Prostate gland (tissue), 2 donors: ENCODE results near the gene ATRN.

ENCODE experiments used
- POLR2A ChIP-seq: fragments of 450-650 bp; IDR thresholded peaks from one replicate; pipeline ENCODE4 v1.6.1; 2016; ENCODE audit warnings: antibody characterized with exemption, mild to moderate bottlenecking
- TF ChIP-seq, protein P1 (sequence below), 4 experiments: fragments of 200-600 bp in 2 of 4; fragments of 450-650 bp in 2 of 4; sonication (generic) in 2 of 4; IDR thresholded peaks; 1 replicate in 3 of 4; 2 replicates in 1 of 4; pipeline ENCODE4 v1.5.1; 2016 to 2019; ENCODE audit warnings: antibody characterized with exemption in 4 of 4, mild to moderate bottlenecking in 2 of 4, moderate library complexity in 2 of 4

DNA sequence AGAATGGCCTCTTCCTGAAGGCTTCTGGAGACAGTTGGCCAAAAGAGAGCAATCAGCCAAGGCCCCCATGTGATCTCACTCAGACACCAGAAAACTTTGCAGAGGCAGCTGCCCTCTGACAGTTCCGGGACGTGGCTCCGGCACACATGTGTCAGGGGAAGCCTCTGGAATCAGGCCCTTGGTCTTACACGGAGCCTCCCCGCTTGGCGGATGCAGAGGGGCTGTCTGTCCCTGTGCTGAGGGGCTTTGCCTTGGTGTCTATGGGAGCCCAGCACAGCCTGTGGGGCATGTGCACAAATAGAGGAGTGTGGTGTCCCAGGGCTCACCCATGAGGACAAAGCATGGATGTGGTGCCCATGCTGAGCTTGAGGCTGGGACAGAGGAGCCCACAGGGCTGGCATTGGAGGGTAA, 227.8 kb downstream of the ATRN start:
- TF ChIP-seq, protein P1, sequence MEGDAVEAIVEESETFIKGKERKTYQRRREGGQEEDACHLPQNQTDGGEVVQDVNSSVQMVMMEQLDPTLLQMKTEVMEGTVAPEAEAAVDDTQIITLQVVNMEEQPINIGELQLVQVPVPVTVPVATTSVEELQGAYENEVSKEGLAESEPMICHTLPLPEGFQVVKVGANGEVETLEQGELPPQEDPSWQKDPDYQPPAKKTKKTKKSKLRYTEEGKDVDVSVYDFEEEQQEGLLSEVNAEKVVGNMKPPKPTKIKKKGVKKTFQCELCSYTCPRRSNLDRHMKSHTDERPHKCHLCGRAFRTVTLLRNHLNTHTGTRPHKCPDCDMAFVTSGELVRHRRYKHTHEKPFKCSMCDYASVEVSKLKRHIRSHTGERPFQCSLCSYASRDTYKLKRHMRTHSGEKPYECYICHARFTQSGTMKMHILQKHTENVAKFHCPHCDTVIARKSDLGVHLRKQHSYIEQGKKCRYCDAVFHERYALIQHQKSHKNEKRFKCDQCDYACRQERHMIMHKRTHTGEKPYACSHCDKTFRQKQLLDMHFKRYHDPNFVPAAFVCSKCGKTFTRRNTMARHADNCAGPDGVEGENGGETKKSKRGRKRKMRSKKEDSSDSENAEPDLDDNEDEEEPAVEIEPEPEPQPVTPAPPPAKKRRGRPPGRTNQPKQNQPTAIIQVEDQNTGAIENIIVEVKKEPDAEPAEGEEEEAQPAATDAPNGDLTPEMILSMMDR (IDR thresholded peaks at IDR 0.05), result no peak
- no peak for TF ChIP-seq POLR2A
